HG03432 (cell line): Measurements from ENCODE around the gene TBX3.

Experiments used
- ATAC-seq: cut with Tn5 transposase; IDR thresholded peaks from one replicate; pipeline ENCODE4 v1.9.1; 2021; ENCODE audit warnings: mild to moderate bottlenecking, moderate library complexity; ENCODE audit not compliant: unreplicated experiment

The TBX3 gene

DNA sequence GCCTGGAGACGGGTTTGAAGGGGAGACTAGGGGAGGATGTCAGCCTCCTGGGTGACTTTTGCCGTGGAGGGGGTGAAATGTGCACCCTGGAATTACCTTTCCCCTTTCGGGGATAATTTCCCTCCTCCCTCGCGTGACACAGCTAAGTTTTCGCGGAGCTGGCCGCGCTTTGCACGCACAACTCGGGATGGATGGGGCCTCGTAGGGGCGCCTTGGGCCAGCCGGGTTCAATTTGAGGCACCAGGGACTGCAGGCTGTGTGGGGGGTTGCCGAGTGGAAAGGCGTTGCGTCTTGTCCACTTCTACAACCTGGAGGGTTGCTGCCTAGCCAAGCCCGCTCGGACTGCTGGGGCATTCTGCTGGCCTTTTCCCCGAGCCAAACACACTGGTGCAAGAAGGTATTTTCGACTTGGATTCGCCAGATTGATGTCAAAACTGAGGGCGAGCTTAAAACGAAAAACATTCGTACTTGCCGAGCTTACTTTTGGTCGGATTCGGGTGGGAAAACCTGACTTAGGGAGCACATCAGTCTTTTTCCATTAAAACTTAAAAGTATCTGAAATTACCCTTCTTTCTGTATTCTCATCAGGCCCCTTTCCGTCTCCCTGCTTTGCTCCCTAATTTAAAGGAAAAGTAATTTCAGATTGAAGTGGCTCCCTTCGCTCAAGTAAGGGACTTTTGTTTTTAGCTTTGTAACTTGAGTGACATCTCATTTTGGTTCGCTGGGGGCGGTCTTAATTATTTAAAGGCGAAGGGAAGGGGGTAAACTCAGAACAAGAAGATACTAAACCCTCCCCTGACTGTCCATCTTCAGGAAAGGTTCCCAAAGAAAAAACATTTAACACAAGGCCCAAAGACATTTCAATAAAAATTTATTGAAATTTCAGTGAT, 14.3 kb downstream of the TBX3 start:
- no peak for ATAC-seq

DNA sequence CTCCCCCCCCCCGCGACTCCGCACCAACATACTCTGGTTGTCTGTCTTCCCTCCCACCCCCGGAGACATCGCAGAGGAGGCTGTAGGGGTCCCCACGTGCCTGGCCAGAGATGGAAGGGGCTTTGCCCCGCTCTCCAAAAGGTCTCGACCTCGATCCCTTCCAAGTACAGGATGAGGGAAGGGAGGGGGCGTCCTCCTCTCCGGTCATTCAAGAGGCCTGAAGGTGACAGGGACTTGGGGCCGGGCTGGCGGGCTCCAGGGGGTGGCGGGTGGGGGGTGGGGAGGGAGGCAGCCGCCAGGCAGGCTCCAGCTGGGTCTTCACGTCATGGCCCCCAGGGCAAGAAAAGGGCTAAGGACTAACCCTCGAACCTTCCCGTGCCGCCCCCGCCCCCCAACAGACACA, 15.1 kb downstream of the TBX3 start:
- no peak for ATAC-seq

DNA sequence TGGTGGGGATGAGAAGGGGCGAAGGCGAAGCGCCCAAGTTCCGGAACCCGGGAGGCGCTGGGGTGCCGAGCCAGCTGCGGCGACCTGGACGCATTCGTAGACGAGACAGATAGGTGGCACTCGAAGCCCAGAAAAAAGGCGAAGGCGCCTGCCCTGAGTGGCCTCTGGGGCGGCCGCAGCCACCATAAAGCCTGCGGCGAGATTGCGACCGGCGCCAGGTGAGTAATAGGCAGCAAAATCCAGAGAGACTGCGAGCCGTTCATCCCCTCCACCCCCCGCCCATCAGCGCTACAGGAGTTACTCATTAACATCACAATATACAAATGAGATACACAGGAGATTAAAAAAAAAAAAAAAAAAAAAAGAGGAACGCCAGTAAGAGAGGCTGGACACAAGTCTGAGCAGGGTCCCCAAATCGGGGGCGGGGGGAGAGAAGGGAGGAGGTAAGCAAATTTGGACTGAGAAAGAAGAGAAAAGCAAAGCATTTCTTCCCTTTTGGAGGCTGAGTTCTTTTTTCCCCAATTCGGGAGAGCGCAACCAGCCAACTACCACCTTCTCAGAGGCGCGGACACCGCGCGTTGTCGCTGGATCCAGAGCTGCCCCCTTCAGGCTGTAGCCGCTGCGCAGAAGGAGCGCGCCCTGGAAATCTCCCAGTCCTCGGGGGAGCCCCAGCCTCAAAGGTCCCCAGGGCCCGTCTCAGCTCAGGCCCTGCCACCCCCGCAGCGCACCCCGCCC, 15.7 kb downstream of the TBX3 start:
- no peak for ATAC-seq

DNA sequence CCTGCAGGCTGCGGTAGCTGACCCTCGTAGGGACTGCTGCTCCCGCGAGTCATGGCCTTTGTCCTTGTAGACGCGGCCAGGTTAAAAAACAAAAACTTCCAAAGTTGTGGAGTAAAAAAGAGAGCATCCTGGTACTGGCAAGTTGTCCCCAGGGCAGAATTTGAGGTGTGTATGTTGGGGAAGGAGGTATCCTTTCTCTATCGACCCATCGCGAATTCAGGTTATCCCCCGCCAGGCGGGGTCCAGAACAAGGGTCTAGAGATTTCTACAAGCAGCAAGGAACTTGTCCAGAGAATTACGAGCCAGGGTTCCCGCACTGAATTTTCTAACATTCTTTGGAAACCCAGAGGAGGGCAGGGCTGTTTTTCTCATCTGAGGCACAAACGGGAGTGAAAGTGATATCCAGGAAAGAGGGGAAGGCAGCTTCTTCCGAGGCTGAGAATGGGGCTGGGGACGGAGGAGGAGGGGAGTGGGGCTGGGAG, 16.3 kb downstream of the TBX3 start:
- no peak for ATAC-seq

DNA sequence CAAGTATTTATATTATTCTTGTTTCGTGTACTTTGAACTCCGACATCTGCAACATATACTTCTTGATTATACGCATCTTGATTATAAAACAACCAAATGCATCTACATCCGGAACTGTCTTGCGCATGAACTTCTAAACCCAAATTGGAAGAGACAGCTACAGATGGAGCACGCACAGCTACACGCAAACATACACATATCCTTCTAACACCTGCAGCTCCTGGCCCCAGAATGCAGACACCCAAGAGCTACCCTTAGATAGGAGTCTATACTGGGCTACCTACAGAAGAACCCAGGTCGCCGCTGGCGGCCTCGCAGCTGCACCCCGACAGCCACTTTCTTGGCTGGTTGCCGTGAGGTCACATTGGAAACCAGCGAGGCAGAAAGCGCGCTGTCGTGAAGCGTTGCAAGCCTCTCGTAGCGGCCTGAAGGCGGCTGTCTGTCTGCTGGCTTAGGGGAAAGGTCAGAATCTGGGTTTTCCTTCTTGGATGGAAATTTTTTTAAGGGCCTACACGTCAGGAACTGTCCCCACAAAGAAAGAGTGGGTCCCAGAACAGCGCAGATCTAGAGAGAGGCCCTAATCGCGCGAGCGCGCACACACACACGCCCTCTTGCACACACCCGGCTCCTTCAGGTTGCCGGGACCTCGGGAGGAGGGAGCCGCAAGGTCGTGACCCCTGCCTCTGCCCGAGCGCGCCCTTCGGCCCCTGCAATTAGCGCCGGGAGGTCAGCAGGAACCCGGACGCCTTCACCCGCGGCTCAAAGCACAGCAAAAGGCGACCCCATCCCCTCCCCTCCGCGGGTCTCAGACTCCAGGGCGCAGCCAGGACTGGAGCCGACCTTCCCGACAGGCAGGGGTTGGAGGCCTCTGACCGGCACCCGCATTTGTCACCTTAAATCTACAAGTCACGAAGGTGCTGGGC, 17.0 kb downstream of the TBX3 start:
- ATAC-seq, result no peak

DNA sequence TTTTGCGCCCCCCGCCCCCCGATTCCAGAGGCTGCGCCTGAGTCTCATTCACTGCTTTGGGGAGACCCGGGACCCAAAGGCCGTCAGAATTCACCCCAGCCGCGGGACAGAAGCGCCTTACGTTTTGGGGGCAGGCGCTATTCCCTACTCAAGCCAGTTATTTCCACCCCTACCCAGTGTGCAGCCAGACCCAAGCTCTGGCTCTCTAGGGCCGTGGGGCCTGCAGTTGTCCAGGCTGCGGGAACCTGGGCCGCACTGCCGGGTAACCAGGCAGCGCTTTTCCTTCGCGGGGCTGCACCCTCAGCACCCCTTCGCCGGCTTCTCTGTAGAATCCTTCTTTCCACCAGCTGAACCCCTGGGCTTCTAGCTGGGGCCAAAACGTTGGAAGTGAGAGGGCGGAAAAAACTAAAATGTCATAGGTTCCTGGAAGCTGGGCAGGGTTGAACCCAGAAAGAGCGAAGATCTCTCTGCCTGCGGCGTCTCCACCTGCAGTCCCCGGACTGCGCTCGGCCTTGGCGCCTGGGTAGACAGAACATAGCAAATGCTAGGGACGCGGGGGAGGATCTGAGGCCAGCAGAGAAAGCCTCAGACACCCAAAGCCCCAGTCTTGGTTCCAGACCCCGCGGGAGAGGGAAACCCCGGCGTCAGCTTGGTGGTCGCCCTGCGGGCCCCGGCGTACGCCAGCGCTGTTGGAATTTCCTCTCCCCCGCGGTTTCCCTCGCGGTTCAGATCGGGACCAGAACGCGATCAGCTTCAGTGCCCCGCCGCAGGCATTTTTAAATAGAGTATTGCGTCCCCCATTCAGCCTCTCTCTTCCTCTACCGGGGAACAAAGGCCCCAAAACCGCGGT, 18.3 kb downstream of the TBX3 start:
- ATAC-seq, result no peak

DNA sequence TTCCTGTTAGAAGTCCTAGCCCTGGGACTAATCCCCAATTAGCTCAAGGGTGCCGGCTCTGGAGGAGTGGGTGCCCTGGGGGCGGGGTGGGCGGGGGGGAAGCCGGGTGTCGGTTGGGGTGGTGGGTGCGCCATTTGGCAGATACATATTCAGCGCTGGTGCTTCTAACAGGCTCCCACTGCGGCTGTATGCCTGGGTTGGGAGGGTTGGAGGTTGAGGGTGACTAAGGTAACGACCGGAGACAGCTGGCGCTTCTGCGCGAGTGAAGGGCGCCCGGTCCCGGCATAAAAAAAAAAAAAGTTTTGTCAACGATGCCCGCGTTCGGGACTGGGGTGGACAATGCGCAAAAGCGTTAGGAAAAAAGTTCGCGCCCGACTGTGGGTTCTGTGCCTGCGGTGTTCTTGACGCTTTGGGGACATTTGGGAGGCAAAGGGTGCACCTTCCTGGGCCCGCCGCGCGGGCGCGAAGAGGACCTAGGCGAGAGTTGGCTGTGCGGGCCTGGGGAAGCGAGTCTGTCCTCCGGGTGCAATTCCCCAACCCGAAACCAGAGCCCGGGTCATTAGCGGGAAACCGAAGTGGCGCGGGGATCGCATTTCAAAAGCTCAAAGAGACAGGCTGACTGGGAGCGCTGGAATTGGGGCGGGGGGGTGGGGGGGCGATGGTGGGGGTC, 19.2 kb downstream of the TBX3 start:
- ATAC-seq, result no peak

DNA sequence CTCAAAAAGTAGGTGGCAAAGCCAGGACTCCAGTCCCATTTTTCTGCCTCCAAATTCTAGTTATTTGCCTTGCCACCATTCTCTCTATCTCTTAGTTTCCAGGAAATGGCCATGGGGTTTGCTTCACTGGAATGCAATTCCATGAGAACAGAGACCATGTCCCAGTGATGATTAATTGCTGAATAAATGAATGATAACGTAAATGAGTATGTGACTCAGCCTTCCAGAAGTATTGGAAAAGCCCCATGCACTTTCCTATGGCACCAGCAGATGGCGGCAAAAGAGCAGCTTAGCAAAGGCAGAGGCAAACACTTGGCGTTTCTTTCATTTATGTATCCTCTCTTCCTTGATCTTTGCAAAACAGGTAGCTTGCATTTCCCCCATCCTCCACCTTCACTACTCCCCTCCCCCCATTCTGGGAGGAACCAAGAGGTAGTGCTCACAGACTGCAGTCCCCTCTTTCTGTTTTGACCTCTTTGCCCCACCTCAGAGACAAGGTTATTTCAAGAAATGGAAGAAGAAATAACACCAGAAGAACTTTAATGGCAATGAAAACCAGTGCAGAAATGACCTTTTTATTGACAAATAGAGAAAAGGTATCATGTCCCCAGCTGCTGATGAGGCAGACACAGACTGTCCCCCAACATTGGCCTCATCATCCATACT, 21.3 kb downstream of the TBX3 start:
- ATAC-seq, result no peak

DNA sequence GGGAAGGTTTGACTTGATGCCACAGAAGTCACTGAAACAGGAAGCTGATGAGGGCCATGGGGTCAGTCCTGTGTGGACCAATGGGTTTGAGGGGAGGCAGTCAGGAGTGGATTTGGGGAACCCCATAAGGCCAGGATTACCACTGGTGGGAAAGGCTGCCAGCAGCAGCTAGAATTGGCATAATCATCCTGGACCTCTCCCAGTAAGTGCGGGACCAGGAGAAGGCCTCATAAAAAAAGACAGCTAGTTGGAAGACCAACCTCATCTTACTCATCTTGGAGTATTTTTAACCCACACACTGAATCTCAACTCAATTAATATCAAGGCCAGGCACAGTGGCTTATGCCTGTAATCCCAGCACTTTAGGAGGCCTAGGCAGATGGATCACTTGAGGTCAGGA, 22.7 kb downstream of the TBX3 start:
- no peak for ATAC-seq

DNA sequence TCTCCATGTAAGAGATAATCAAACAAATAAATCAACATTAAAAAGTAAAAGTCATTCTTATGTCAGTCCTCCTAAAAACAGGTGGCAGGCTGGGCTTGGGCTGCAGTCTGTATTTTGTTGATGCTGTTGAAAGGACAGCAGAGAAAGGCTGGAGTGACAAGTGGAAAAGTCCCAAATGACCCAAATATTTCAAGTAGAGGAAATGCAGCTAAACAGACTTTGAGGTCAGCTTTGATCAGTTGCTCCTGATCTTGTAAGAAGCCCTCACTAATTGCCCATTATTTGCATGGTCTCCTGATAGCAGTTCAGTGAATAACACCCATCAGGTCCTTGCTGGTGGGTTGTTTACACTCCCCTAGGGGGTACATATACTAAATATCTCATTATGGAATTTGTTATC, 24.9 kb downstream of the TBX3 start:
- ATAC-seq, result no peak

DNA sequence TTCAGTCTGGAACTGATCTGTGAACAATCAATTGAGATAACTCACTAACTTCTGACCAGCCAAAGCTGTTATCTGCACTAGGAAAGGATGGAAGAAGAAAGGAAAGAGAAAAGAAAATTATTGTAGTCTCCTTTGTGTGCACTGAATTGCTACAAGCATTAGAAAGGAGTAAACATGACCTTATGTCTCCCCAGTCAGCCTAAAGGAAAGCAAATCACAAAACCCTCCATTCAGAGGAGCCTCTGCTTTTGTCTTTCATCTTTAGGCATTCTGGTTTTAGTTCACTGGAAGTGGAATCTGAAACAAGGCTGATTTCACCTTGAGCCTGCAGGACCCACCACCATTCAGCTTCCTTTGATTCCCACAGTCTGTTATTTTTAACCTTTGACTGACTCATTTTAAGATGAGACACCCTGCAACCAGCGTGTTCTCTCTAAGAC, 26.0 kb downstream of the TBX3 start:
- no peak for ATAC-seq

DNA sequence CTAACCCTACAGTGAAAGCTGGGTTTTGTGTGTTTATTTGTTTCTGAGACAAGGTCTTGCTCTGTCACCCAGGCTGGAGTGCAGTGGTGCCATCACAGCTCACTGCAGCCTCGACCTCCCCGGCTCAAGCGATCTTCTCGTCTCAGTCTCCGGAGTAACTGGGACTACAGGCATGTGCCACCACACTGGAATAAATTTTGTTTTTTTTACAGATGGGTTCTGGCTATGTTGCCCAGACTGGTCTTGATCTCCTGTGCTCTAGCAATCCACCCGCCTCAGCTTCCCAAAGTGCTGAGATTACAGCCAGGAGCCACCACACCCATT, 26.4 kb downstream of the TBX3 start:
- ATAC-seq, result no peak

DNA sequence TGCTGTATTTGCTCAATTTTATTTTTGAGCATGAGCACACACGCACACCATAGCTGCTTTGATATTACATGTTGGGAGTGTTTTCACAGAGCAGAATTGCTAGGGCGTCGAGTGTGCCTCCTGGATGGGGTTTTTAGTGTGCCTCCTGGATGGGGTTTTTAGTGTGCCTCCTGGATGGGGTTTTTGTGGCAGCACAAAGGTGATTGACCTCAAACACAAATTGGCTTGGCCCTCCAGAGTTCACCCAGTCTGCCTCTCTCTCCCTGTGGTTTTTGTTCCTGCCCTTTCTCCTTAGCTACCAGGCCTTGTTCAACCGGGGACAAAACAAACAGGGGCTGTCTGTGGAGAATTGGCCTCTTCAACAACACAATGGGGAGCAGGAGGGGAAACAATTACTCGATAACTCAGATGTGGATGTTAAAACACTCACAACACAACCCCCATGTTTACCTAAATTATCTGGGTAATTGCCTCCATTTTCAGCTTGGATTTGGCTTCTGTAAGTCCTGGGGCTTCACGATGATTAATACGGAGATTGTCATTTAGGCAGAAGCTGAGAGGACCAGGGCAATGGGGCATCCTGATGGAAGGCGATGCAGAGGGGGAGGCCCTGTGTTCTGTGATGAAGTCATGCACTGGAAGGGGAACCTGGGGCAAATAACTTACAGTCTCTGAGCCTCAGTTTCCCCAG, 26.9 kb downstream of the TBX3 start:
- ATAC-seq, result no peak

DNA sequence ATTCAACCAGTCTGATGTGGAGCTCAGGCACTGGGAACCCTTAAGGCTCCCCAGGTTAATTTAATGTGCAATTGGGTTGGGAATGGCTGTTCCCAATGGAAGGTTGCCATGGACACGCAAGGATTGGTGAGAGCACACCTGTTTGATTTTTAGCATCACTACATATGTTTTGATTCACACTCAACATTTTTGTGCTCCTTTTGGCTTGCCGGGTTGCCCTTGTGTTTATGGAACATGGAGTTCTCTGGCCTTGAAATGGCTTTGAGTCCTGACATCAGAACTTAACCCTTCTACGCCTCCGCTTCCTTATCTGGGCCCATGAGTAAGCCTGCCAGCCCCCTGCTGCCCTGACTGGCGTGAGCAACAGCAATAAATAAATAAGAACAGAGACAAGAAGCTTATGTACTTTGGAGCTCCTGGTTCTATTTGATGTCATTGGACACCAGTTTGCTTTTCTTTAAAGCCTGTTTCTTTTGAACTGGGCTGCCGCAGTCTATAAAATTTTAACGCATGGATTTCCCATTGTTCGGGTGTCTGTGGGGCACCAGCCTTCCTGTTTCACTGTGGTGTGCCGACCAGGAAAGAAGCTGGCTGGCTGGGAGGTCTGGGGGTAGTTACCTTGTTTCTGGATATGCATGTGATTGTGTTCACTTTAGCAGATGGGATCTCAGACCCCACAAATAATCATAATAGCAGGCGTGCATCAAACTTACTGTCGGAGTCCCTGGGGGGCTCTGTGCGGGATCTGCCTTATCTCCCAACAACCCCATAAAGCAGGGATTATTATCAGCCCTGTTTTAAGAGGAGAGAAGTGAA, 27.8 kb downstream of the TBX3 start:
- ATAC-seq, result no peak

DNA sequence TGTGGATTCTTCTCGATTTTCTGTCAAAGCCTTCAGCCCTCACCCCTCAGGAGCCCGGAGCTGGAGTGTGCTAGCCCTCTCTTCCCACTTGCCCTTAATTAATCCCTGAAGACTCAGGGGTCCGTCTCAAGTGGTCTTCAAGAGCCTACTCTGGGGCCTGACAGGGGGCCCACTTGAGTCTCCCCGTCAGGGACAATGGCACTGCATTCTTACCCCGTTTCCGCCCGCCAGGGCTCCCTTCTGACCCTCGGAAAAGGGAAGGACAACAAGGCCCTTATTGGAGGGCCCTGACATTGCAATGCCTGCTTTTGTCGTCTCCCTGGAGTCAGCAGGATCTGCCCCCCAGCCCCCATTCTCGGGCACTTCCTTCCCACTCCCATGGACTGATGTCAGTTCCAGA, 34.4 kb downstream of the TBX3 start:
- ATAC-seq, result no peak

DNA sequence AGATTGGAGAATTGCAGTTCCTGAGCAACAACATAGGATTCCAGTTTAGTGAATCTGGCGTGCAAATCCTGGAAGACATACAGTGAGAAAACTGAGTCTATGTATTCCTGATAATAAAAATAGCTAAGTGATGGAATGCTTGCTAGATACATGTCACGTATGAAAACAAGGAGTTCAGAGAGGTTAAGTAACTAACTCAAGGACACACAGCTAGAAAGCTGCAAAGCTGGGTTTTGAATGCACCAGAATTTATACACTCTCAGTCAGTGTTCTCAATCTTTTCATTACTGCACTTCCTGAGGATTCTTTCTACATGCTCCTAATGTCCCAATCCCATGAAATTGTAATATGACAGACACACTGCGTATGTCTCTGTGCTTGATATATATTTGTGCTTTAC, 35.3 kb downstream of the TBX3 start:
- no peak for ATAC-seq

DNA sequence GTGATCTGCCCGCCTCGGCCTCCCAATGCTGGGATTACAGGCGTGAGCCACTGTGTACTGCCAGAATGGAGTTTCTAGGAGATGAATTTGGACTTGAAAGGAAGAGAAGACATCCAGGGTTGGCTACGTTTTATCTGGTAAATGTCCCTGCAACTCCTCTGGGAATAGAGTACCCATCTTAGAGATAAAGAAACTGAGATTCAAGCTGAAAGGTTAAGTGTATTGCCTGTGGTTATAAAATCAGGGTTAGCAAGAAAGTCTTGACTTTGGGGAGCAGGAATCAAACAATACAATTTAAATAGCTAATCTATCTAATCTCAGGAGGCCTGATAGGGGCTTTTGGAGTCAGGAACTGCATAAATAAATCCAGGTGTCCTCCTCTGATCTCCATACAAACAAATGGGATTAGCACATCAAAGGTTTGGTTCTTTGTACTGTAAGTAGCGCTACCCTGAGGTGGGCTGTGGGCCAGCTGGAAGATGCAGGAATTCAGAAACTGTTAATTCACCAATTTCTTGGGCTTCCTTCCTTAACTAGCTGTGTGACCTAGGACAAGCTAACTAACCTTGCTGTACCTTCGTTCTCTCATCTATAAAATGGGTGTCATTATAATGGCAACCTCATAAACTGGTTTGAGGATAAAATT, 45.1 kb downstream of the TBX3 start:
- no peak for ATAC-seq
